A172 (cell line): Measurements from ENCODE around the gene HOXA9. TPM values are rescaled to one million over a fixed set of nuclear protein-coding genes. Genes with fewer than 3 reads are reported as not detected.

Source experiments
- DNase-seq: peaks from one replicate; pipeline ENCODE4 v3.0.0-alpha.2; 2015; ENCODE audit warnings: low spot score
- total RNA-seq: library from RNA; depleted of rRNA; stranded (reverse); fragments of >200 nt; shearing (Covaris generic); gene quantifications from 2 replicates; pipeline ENCODE4 v1.2.3, GENCODE V29; 2014

HOXA9 gene
- total RNA-seq, 1 experiment from 2014 or later, result 88.6 TPM

- no peak for DNase-seq
These were observed 35.6 kb upstream of the HOXA9 start for GRCh38 chr7:27200761-27201579.

DNA sequence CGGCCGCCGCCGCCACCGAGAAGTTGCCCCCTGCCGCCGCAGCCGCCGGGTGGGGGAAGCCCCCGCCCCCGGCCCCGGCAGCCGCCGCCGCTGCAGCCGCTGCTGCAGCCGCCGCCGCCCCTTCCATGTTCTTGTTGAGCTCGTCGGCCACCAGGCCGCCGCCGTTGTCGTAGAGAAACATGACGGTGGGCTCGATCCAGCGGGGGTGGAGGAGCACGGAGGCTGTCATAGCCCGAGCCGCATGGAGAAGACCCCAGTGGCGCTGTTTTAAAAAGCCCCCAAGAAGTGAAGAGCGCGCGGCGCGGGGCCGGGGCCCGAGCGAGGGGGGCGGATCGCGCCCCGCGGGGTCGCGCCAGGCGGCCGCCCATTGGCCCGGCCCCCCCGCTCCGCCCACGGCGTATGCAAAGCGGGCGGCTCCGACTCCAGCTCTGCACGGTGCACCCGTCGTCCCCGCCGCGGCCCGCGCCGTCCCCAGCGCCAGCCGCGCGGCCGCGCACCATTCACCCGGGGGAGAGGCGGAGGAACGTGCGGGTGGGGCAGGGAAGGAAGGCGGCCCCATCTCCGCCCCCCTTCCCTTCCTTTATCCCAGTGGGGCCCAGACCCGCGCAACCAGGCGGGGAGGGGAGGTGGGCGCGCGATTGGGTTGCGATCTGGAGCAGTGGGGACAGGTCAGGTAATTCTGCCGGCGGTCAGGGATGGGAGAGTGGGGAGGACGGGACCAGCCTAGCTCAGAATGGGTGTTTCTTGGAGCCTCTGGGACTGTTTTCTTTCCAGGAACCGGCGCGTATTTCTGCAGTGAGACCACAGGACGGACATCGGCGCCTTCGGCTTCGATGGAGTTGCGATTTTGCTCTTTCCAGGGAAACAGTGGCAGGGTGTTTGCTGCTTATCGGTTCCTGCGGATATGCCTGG lies 34.8 kb upstream of the HOXA9 start, which contains the start of gene HOXA13:
HOXA13 (minus strand) TSS at position 243 of the 912 bp plus-strand sequence; CDS start at position 229, 14 bp downstream.
- peak; percentile 41 for DNase-seq

GRCh38 chr7:27198871-27199801 lies 33.8 kb upstream of the HOXA9 start:
- no peak for DNase-seq

GRCh38 chr7:27198138-27198841 lies 33.0 kb upstream of the HOXA9 start:
- DNase-seq, result no peak

GRCh38 chr7:27197137-27198042 lies 32.1 kb upstream of the HOXA9 start:
- DNase-seq, result no peak

GRCh38 chr7:27196287-27196767 lies 31.0 kb upstream of the HOXA9 start:
- peak; percentile 65 for DNase-seq

- DNase-seq, result no peak
These were observed 29.5 kb upstream of the HOXA9 start for GRCh38 chr7:27194686-27195379.

- DNase-seq, result no peak
These were observed 28.6 kb upstream of the HOXA9 start for GRCh38 chr7:27194002-27194352.

- no peak for DNase-seq
These were observed 28.1 kb upstream of the HOXA9 start for GRCh38 chr7:27193335-27194001.

DNA sequence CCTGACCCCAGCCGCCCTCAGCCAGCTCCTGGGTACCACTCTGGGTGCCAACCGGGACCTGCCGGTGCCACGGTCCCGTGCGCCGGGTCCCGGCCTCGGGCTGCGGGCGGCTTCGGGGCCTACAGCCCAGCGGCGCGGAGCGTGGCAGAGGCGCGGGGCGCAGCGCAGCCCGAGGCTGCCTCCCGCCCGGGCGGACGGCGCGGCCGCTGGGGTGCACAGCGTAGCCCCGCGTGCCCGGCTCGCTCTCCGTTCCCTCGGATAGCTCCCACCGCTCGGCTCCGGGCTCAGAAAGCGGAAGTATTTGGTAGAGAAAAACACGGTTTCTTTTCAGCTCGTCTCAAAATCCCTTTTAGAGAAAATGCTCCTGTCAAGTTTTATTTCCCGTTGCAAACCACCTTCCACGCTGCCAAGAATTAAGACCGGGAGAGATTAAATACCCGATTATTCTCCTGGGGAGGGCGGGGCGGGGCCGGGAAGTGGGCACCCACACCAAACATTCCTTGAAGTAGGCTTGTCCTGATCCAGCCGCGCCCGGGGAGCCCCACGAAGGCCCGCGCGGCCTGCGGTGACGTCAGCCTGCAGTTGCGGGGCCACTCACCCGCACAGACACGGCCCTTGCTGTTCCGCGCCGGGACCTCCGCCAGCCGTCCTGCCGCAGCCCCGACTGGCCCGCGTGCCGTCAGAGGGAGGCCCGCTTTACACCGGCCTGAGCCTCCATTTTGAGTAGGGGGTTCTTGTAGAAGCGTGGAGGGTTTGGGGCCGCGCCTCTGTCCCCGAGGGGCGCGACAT lies 27.4 kb upstream of the HOXA9 start:
- no peak for DNase-seq

DNA sequence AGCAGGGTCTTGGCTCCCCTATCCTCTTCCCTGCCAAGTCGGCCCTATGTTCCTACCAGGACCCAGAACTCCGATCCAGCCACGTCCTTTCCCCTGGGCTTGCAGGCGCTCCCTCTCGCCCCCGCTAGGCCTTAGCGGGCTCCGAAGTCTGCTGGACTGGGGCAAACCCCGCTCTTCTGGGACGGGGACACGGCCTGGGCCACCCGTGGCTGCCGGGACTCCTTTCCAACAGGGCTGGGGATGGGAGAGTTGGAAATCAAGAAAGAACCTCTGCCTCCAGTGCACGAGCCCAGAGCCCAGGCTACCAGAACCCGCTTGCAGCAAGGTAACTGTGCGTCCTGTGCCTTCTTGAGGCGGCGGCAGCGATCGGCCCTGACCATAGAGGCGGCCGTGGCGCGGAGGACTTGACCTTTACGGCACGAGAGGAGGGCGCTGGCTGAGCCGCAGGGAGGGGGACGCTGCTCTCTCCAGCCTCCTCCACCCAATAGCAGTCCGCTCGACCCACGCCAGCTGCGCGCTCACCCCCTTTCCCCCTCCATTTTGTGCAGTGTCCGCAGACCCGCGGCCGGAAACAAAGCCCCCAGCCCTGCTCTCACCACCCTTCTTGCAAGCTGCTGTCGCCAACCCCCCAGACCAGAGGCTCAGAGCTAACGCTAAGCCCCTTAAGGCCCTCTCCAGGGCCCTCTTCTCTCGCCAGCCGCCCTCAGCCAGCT lies 26.7 kb upstream of the HOXA9 start:
- DNase-seq, result no peak

GRCh38 chr7:27191161-27191731 lies 25.9 kb upstream of the HOXA9 start:
- DNase-seq, result no peak

- no peak for DNase-seq
These were observed 24.8 kb upstream of the HOXA9 start for GRCh38 chr7:27189997-27190748.

DNA sequence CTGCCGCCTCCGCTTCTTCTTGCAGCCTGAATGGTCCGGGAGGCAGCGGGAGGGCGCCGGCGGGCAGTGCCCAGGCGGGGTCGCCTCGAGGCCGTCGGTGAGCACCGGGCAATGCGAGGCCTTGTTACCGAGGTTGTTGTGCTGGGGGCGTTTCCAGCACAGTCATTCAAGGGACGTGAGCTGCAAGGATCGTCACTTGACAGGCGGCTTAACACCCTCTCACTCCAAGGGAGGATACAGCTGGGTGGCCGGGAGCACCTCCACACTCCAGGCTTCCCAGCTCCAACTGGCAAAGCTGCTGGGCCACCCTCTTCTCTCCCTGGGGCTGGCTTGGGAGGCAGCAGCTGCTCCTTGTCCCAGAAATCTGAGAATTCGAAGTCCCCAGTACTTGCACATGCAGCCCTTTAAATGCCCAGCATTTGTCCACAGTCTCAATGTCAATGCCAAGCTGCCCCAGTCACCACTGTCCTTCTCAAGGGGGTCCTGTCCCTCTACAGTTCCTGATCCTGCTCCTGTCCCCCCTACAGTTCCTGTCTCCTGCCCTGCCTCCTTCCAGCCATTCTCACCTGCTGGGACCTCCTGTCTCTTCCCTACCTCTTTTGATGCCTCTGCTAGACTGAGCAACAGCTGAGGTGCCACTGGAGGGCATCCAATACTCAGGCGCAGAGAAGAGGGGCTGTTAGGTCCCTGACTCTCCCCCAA lies 24.1 kb upstream of the HOXA9 start:
- no peak for DNase-seq
